Body of pancreas (tissue), 4 donors: ENCODE measurements around the gene ARPC2. TPM values are rescaled to one million over a fixed set of nuclear protein-coding genes. Genes with fewer than 3 reads are reported as not detected.

ENCODE experiments used
- ATAC-seq: fragments of 150-250 bp; one replicate; pipeline ENCODE4 v1.9.1; 2016
- DNase-seq, 4 donors: peaks; one replicate each; pipeline ENCODE4 v3.0.0-alpha.2; 2019
- H3K27ac ChIP-seq, 4 donors: fragments of 200-600 bp; sonication (generic); 1 replicate in 3 of 4; 2 replicates in 1 of 4; pipeline versions ENCODE4 v1.5.1 to v1.6.1; 2016 to 2019; ENCODE audit warnings: mild to moderate bottlenecking in 1 of 4, mixed read lengths in 1 of 4, moderate library complexity in 1 of 4
- H3K27me3 ChIP-seq, 2 donors: fragments of 200-600 bp; sonication (generic); one replicate each; pipeline ENCODE4 v1.6.0; 2016; ENCODE audit warnings: mild to moderate bottlenecking in 1 of 2
- H3K36me3 ChIP-seq, 2 donors: fragments of 200-600 bp; sonication (generic); replicated peaks in 1 of 2; 2 replicates each; pipeline ENCODE4 v1.5.1; 2016; ENCODE audit warnings: low read depth in 2 of 2; ENCODE audit not compliant: insufficient read depth in 1 of 2
- H3K4me1 ChIP-seq: fragments of 200-600 bp; sonication (generic); one replicate; pipeline ENCODE4 v1.6.0; 2016
- H3K4me3 ChIP-seq, 2 donors: fragments of 200-600 bp; sonication (generic); 1 replicate in 1 of 2; 2 replicates in 1 of 2; pipeline ENCODE4 v1.5.1; 2016 to 2019
- H3K9me3 ChIP-seq, 3 donors: fragments of 200-600 bp; sonication (generic); 1 replicate in 2 of 3; 2 replicates in 1 of 3; pipeline ENCODE4 v1.5.1; 2016
- POLR2A ChIP-seq, 3 donors: fragments of 450-650 bp; IDR thresholded peaks; one replicate each; pipeline ENCODE4 v1.6.1; 2016; ENCODE audit warnings: antibody characterized with exemption in 3 of 3, mild to moderate bottlenecking in 2 of 3
- WGBS, 2 donors: methylation state at CpG; one replicate each; pipeline ENCODE4 v1.1.5; 2017; 5-methylcytosine and 5-hydroxymethylcytosine counted together
- intact Hi-C: fragments of 100-400 bp; cut with DNase I; formaldehyde crosslinking; loops from one replicate; pipeline ENCODE4 v1.15.1; 2023
- microRNA-seq, 2 donors: library from miRNA; unstranded; fragments of <30 nt; microRNA quantifications; one replicate each; pipeline ENCODE4, GENCODE V29; 2016; ENCODE audit warnings: borderline number of aligned reads in 2 of 2, borderline replicate concordance in 2 of 2
- total RNA-seq, 2 donors: library from RNA; depleted of rRNA; stranded (reverse); fragments of >200 nt; gene quantifications; one replicate each; pipeline ENCODE4 v1.1.0, GENCODE V29; 2016
- TF ChIP-seq, protein P1 (sequence below), 7 experiments: fragments of 450-650 bp in 4 of 7; fragments of 200-600 bp in 3 of 7; sonication (generic) in 3 of 7; IDR thresholded peaks; one replicate each; pipeline ENCODE4 v1.5.1; 2016 to 2019; ENCODE audit warnings: antibody characterized with exemption in 7 of 7

Gene ARPC2
- total RNA-seq, 2 donors from 2014 or later: 68.6 to 96.2 TPM

DNA sequence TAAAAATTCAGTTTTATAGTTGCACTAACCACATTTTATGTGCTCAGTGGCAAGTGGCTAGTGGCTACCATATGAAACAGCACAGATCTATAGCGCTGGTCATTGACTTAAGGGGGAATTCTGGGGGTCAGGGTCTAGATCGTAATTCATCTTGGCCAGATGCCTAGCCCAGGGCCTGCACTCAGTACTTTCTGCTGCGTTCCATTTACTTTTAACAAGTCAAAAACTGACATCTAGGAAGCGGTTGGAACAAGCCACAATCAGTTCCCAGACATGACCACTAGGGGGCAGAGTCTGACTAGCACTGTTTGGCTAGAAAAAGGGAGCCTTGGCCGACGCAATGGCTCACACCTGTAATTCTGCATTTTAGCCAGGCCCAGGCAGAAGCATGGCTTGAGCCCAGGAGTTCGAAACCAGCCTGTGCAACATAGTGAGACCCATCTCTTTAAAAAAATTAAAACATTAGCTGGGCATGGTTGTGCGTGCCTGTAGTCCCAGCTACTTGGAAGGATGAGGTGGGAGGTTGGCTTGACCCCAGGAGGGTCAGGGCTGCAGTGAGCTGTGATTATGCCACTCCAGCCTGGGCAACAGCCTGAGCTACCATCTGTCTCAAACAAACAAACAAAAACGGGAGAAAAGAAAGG, 84.3 kb downstream of the ARPC2 start:
- Histone ChIP-seq H3K27ac (peak overlapping the region in 2 of 4 donors; percentile 19 to 58), H3K27me3 (no peaks in the 10 kb centered on the region), H3K4me1 (peaks cover 37% of the 10 kb centered on the region), H3K36me3 (no peaks in the 10 kb centered on the region), H3K4me3 (no peak overlapping the region), H3K9me3 (no peaks in the 10 kb centered on the region)
- ATAC-seq (peak; percentile 96), DNase-seq (peak; percentile 92 to 94 (median 93))
- 1 to 3% methylated on average over 9 of the region's 9 CpGs for whole genome bisulfite sequencing, 2 donors
- TF ChIP-seq, protein P1, sequence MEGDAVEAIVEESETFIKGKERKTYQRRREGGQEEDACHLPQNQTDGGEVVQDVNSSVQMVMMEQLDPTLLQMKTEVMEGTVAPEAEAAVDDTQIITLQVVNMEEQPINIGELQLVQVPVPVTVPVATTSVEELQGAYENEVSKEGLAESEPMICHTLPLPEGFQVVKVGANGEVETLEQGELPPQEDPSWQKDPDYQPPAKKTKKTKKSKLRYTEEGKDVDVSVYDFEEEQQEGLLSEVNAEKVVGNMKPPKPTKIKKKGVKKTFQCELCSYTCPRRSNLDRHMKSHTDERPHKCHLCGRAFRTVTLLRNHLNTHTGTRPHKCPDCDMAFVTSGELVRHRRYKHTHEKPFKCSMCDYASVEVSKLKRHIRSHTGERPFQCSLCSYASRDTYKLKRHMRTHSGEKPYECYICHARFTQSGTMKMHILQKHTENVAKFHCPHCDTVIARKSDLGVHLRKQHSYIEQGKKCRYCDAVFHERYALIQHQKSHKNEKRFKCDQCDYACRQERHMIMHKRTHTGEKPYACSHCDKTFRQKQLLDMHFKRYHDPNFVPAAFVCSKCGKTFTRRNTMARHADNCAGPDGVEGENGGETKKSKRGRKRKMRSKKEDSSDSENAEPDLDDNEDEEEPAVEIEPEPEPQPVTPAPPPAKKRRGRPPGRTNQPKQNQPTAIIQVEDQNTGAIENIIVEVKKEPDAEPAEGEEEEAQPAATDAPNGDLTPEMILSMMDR (IDR thresholded peaks at IDR 0.05): peak; percentile 83 to 98 (median 98)
- TF ChIP-seq POLR2A (IDR thresholded peaks at IDR 0.05): no peak
- intact Hi-C loops: loop anchor here (5.0 kb wide), 2 partner anchors 56 to 91 kb away; partner anchors contain the start of gene CATIP

Small RNA genes within 50 kb of the gene (microRNA-seq; reads per million reads assigned to microRNA genes)
- gene MIR6513: 8.1 to 8.4 reads per million in 2 donors

Other genes starting within 250 kb of the ARPC2 start
- 100 to 1,000 TPM; 168 to 174 TPM for gene TNS1, start 214.2 kb upstream of the ARPC2 start, total RNA-seq
- gene RUFY4, start 147.9 kb upstream of the ARPC2 start, total RNA-seq: not detected
- gene CXCR2, start 91.2 kb upstream of the ARPC2 start, total RNA-seq: not detected
- gene CXCR1, start 50.2 kb upstream of the ARPC2 start, total RNA-seq: not detected
- 10 to 100 TPM in 1 of 2 donors, 1 to 10 TPM in 1; 3.1 to 90.3 TPM for gene GPBAR1, start 43.8 kb downstream of the ARPC2 start, total RNA-seq
- 100 to 1,000 TPM in 1 of 2 donors, 10 to 100 TPM in 1; 61.5 to 114 TPM for gene AAMP, start 52.9 kb downstream of the ARPC2 start, total RNA-seq
- 10 to 100 TPM; 17.1 to 21.3 TPM for gene PNKD, start 53.3 kb downstream of the ARPC2 start, total RNA-seq
- gene TMBIM1, start 75.3 kb downstream of the ARPC2 start, total RNA-seq: 100 to 1,000 TPM; 125 to 148 TPM
- gene CATIP, start 139.7 kb downstream of the ARPC2 start, total RNA-seq: under 1 TPM; 0.33 to 0.52 TPM
- gene SLC11A1, start 165.1 kb downstream of the ARPC2 start, total RNA-seq: 1 to 10 TPM; 3.0 to 7.3 TPM
- gene CTDSP1, start 182.7 kb downstream of the ARPC2 start, total RNA-seq: 10 to 100 TPM; 67.2 to 98.9 TPM
- gene VIL1, start 201.9 kb downstream of the ARPC2 start, total RNA-seq: 10 to 100 TPM; 15.3 to 15.8 TPM